NCI-H748 treated with DMSO at 0.1 percent for 48 hours (cell line): ENCODE results near the gene DCAF8.
"Not testable (repeated sequence)": the region's sequence is repeated elsewhere in the genome, so short reads cannot be mapped to it uniquely, and the experiment has no call there.

Experiments used
- DNase-seq: peaks from one replicate; lab custom pipeline; 2025; lab: John Stamatoyannopoulos, UW

The DCAF8 gene

GRCh38 chr1:160261893-160262794, at the start of gene DCAF8:
DCAF8 (minus strand) TSS chr1:160262549; CDS start chr1:160244008, 18,541 bp downstream.
- DNase-seq: peak; percentile 89

- DNase-seq: no peak
These were observed 47.2 kb upstream of the DCAF8 start for GRCh38 chr1:160309571-160309970.

- no peak for DNase-seq
These were observed 46.8 kb upstream of the DCAF8 start for GRCh38 chr1:160309185-160309557.

DNA sequence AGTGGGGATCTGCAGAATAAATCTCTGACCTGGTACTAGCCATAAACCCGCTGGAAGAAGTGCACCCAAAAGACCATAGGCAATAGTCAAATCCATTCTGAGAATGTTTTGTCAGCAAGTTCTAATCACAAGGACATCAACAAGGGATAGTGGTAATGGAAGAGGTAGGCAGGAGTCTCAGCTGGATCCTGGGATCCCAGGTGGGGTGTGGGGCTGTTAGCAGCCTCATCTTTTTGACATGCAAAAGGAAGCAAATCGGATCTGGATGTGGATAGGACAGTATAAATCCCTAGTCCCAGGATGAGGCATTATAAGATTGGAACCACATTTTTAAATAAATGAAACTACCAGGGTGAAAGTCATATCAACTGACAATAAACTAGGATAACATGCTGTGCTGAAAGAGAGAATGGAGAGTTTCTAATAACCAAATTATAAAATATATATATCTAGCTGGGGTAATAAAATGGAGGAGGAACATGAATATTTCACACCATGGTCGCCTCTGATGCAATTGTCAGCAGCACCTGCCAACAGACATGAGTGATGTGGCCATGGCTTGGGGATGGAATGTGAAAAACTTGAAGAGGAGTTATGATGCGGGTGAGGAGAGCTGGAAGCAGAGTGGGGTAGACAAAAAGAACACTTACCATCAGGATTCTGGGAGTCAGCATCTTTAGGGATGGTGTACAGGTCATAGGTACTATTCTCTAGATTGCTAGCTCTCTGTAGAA, 46.3 kb upstream of the DCAF8 start:
- no peak for DNase-seq

DNA sequence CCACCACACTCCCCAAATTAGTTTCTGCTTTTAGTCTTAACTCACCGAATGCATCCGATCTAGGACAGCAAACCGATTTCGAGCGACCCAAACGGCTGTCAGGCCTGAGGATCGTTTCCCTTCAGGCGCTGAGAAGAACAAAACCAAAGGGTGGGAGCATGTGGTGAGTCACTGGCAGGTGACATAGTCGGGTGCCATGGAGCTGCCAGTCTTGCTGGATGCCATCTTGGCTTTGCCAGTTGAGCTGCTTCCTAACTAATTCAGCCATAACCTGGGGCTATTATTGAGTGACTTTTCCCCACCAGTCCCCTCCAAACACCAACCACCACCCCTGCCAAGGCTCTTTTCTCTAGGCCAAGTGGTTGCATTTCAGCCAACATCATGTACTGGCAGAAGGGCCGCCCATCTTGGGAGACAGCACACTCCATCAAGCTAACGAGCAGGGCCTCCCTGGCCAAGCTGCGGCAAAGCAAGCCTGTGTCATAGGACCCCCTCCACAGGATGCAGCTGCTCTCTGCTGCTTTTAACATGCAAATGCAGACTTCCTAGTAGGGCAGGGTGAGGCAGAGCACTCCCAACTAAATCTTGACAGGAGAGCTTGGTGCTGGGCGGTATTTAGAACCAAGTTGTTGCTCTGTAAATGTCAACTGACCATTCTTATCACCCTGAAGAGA, 44.9 kb upstream of the DCAF8 start:
- no peak for DNase-seq

- DNase-seq: no peak
These were observed 37.8 kb upstream of the DCAF8 start for GRCh38 chr1:160300173-160300572.

GRCh38 chr1:160296036-160296435, 33.7 kb upstream of the DCAF8 start:
- DNase-seq: no peak

- DNase-seq: no peak
These were observed 30.9 kb upstream of the DCAF8 start for GRCh38 chr1:160293020-160293968.

DNA sequence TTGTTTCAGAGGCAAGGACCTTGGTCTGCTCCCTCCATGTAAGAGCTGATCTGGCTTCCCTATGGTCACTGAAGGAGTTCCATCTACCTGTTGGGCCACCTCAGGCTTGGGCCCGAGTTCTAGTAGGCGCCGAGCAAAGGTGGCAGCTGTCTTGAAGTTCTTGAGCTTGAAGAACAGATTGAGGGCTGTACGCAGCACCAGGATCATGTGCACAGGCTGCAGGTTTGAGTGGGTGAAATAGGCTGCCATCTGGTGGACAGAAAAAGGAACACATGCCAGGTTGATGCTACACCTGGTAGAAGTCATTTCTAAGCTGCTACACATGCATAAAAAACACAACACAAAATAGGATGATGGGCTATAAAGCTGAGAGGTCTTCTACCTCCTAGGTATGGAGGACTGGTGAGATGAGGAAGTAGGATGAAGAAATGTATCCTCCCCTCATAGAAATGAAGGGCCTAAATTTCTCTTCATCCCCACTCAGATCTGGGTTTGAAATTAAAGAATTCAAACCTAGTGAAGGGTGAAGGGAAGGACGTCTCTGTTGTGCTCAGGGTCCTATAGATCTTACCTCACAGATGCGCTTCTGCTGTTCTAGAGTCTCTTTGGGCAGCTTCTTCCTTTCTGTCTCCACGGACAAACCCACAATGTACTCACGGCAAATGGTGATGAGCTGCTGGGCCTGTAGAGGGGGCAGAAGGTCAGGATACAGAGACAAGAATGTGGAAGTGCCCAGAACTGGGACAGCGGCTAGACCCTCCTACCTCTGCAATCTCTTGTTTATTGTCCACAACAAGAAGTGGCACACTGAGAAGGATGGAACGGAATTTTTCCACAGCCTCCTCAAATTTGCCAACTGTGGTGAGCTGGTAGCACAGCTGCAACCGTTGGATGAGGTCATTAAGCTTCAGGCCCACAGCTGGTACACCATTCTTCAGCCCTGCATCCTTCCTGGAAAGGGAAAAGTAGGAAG, 29.2 kb upstream of the DCAF8 start:
- DNase-seq: peak; percentile 54

DNA sequence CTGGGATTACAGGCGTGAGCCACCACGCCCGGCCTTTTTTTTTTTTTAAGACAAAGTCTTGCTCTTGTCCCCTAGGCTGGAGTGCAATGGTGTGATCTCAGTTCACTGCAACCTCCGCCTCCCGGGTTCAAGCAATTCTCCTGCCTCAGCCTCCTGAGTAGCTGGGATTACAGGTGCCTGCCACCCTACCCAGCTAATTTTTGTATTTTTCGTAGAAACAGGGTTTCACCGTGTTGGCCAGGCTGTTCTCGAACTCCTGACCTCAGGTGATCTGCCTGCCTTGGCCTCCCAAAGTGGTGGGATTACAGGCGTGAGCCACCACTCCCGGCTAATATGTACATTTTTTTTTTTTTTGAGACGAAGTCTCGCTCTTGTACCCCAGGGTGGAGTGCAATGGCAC, 25.4 kb upstream of the DCAF8 start:
- DNase-seq: not testable (repeated sequence)

DNA sequence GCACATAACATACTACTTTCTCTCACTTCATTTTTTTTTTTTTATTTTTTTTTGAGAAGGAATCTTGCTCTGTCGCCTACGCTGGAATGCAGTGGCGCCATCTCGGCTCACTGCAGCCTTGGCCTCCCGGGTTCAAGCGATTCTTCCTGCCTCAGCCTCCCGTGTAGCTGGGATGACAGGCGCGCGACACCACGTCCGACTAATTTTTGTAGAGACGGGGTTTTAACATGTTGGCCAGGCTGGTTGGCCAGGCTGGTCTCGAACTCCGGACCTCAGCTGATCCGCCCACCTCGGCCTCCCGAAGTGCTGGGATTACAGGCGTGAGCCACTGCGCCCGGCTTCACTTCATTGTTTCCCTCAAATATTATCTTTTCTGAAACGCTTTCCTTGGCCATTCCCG, 23.2 kb upstream of the DCAF8 start:
- DNase-seq: no peak

GRCh38 chr1:160284782-160285344, 22.5 kb upstream of the DCAF8 start, which contains the start of gene PEX19:
PEX19 (minus strand) TSS chr1:160285133; CDS start chr1:160285124, 9 bp downstream.
- peak; percentile 84 for DNase-seq

GRCh38 chr1:160284220-160284781, 22.0 kb upstream of the DCAF8 start:
- DNase-seq: no peak

GRCh38 chr1:160282807-160283206, 20.5 kb upstream of the DCAF8 start:
- DNase-seq: no peak

DNA sequence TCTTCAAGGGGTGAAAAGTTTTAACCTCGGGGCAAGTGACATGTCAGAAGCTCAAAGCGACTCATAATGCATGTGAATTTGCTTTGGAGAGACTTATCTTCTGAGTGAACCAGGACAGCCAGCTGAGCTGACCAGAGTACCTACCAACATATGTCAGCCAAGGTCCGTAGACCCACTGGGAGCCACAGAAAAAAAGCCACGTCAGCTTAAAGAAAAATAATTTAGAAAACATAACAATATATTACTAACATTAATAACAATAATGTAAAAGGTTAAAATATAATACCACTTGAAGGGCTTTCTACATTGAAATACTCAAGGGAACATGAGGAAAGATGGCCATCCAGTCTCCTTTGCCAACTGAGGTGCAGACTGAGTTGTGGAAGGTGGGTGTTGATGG, 15.6 kb upstream of the DCAF8 start:
- no peak for DNase-seq

GRCh38 chr1:160277330-160277729, 15.0 kb upstream of the DCAF8 start:
- no peak for DNase-seq

GRCh38 chr1:160271025-160271424, 8.7 kb upstream of the DCAF8 start:
- no peak for DNase-seq

GRCh38 chr1:160267284-160267991, 5.1 kb upstream of the DCAF8 start:
- DNase-seq: no peak

DNA sequence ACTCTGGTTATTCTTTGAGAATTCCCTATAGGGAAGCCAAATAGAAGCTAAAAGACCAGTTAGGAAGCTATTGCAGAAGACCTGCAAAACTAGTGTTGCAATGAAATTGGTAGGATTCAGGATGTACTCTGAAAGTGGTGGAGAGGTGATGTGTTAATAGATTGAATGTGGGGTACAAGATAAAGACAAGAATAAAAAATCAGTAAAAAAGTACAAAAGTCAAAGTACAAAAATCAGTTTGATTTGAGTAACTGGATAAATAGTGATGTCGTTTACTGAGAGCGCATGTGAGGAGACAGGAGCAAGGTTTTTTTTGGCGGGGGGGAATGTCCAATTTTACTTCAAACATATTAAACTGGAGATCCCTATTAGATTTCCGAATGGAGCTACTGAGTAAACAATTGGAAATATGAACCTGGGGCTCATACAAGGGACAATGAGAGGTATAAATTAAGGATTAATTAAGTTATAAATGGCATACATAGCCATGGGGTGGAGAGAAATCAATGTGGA, 2.5 kb upstream of the DCAF8 start:
- DNase-seq: no peak
